Lower leg skin (tissue), 4 donors: ENCODE data around the gene CFAP58. TPM values are rescaled to one million over a fixed set of nuclear protein-coding genes. Genes with fewer than 3 reads are reported as not detected.

Experiments
- DNase-seq, 2 donors: peaks; one replicate each; pipeline ENCODE4 v3.0.0-alpha.2; 2019; ENCODE audit warnings: low spot score in 2 of 2
- H3K4me3 ChIP-seq: fragments of 200-600 bp; sonication (generic); 2 replicates; pipeline ENCODE4 v1.5.1; 2017; ENCODE audit warnings: mild to moderate bottlenecking, low read depth; ENCODE audit not compliant: poor library complexity, severe bottlenecking
- CTCF ChIP-seq, 3 donors: fragments of 450-650 bp; IDR thresholded peaks; one replicate each; pipeline ENCODE4 v1.5.1; 2016; ENCODE audit warnings: antibody characterized with exemption in 3 of 3, mild to moderate bottlenecking in 3 of 3, moderate library complexity in 2 of 3
- POLR2A ChIP-seq, 2 donors: fragments of 450-650 bp; IDR thresholded peaks; one replicate each; pipeline ENCODE4 v1.6.1; 2016 to 2017; ENCODE audit warnings: antibody characterized with exemption in 2 of 2, mild to moderate bottlenecking in 1 of 2, moderate library complexity in 1 of 2
- WGBS, 2 donors: methylation state at CpG; one replicate each; pipeline ENCODE4 v1.1.5; 2018; 5-methylcytosine and 5-hydroxymethylcytosine counted together
- intact Hi-C: fragments of 100-400 bp; cut with DNase I; formaldehyde crosslinking; loops from one replicate; pipeline ENCODE4 v1.15.0; 2023; ENCODE audit warnings: low total_unique reads
- total RNA-seq, 4 donors: library from RNA; depleted of rRNA; stranded (reverse); fragments of >200 nt; gene quantifications; one replicate each; pipeline ENCODE4 v1.1.0, GENCODE V29; 2016

Gene CFAP58
- total RNA-seq, 4 donors from 2014 or later = 0.42 to 0.55 (median 0.44) TPM; not detected in 1

DNA sequence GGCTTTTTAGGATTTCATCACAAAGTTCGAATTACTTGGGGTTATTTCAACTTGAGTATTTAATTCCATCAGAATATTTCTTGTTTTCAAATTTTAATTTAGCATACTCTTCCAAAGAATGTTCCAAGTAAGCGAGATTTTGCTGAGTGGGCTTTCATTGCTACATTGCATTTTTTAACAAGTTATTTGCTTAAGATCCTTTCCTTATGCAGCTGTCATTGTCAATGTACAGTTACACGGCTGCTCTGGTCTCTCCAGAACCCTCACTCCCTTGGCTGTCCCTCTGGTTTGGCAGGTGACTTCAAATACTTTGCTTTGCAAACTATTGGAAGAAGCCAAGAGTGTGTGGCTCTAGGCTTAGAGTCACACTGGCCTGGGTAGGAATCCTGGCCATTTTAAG is 80.0 kb downstream of the CFAP58 start:
- H3K4me3 ChIP-seq = no peak overlapping the region
- no peak for DNase-seq
- intact Hi-C loops = no loop called here
- TF ChIP-seq CTCF (IDR thresholded peaks at IDR 0.05) = no peak
- no peak for TF ChIP-seq POLR2A (IDR thresholded peaks at IDR 0.05)
- WGBS, 2 donors = 65 to 75% methylated on average over 3 of the region's 3 CpGs

DNA sequence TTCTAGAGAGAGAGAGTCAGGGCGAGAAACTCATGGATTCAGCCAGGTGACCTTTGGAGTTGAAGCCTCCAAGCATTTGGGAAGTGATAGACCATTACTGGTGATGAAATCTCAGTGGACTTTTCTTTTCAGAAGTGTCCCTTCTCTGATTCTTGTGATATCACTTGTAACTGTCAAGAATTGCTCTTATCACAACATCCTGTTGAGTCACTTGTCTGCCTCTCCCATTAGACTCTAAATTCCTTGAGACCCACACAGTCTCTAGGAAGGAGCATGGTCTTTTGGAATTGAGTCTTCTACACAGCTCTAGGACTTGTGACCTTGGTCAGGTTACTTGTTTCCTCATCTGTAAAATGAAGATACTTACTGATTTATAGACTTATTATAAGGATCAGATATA is 81.0 kb downstream of the CFAP58 start:
- no peak for DNase-seq
- no peak overlapping the region for H3K4me3 ChIP-seq
- TF ChIP-seq CTCF (IDR thresholded peaks at IDR 0.05) (no peak), POLR2A (IDR thresholded peaks at IDR 0.05) (no peak)
- WGBS, 2 donors = 87 to 96% methylated on average over 1 of the region's 1 CpG
- intact Hi-C loops = no loop called here

GRCh38 chr10:104435822-104436221 is 82.2 kb downstream of the CFAP58 start:
- intact Hi-C loops = no loop called here
- no peak for DNase-seq

DNA sequence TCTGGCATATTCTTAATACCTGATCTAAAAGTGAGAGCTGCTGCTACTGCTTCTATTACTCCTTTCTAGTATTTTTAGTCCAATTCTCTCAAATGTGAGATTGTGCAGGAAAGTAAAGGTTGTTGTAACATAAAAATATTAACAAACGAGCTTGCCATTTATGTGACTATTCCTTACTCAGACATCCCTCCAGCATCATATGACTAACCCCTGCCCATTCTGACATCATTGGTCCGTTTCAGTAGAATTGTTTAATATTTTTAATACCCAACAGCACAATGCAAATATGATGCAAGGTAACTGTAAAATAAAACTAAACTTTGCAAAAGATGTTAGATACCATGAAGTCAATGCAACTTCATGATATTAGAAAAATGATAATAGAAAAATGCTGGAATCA is 83.6 kb downstream of the CFAP58 start:
- intact Hi-C loops = no loop called here
- TF ChIP-seq POLR2A (IDR thresholded peaks at IDR 0.05) (no peak), CTCF (IDR thresholded peaks at IDR 0.05) (no peak)
- no peak for DNase-seq
- H3K4me3 ChIP-seq = no peak overlapping the region
- 67 to 68% methylated on average over 2 of the region's 2 CpGs for WGBS, 2 donors

More at GRCh38 chr10:104435822-104436221, 82.2 kb downstream of the CFAP58 start:
- H3K4me3 ChIP-seq = no peak overlapping the region
- TF ChIP-seq CTCF (IDR thresholded peaks at IDR 0.05) = no peak
- no peak for TF ChIP-seq POLR2A (IDR thresholded peaks at IDR 0.05)
- 27 to 33% methylated on average over 2 of the region's 2 CpGs for WGBS, 2 donors

DNA sequence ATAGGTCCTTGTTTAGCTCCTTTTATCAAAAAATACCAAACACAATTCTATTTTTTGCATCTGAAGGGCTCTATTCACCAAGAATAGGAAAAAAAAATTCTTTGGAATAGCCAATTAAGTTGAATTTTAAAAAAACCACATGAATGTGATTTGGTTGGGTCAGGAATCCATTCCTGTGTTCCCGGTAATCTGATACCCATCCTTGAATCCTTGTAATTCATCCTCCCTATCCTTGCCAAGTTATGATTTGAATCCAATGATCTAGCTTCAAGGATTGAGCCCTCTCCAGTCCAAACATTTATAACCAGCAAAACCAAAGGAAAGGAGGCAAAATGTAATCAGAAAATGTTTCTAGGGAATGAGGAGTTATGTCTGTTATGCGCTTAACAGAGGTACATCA is 86.6 kb downstream of the CFAP58 start:
- 82 to 83% methylated on average over 2 of the region's 2 CpGs for WGBS, 2 donors
- intact Hi-C loops = no loop called here
- TF ChIP-seq CTCF (IDR thresholded peaks at IDR 0.05) = no peak
- TF ChIP-seq POLR2A (IDR thresholded peaks at IDR 0.05) = no peak
- no peak overlapping the region for H3K4me3 ChIP-seq
- no peak for DNase-seq

GRCh38 chr10:104441329-104442000 is 87.8 kb downstream of the CFAP58 start:
- intact Hi-C loops = no loop called here
- WGBS, 2 donors = 26 to 29% methylated on average over 5 of the region's 5 CpGs
- DNase-seq = no peak

More at GRCh38 chr10:104441329-104442000, 87.8 kb downstream of the CFAP58 start:
- no peak overlapping the region for H3K4me3 ChIP-seq
- TF ChIP-seq POLR2A (IDR thresholded peaks at IDR 0.05) (no peak), CTCF (IDR thresholded peaks at IDR 0.05) (no peak)
